ENCODE measurements around the gene DCC. TPM values are rescaled to one million over a fixed set of nuclear protein-coding genes. Genes with fewer than 3 reads are reported as not detected.

The DCC gene
- total RNA-seq, 3 donors from 2014 or later (not counting 1 experiment from before 2014, with no cell fraction given): not detected

GRCh38 chr18:52489396-52490306, 149.7 kb downstream of the DCC start:
- intact Hi-C loops (cut with micrococcal nuclease): no loop called here
- peaks cover 8 to 11% of the 10 kb centered on the region in 2 donors for H3K9me3 Mint-ChIP-seq
- WGBS (ENCODE audit: insufficient coverage): 65% methylated on average over 3 of the region's 4 CpGs
- Histone ChIP-seq H3K4me3 (ENCODE audit: low read length) (no peak overlapping the region), H3K27ac (ENCODE audit: low read length) (no peak overlapping the region), H3K9me3 (ENCODE audit: control insufficient read depth, insufficient read depth, low read length) (no peaks in the 10 kb centered on the region), H3K36me3 (ENCODE audit: control insufficient read depth, insufficient read depth, low read length) (no peaks in the 10 kb centered on the region), H3K4me1 (ENCODE audit: control insufficient read depth, insufficient read depth, low read length) (no peaks in the 10 kb centered on the region), H3K27me3 (ENCODE audit: control insufficient read depth, insufficient read depth, low read length) (no peaks in the 10 kb centered on the region)
- TF ChIP-seq CTCF (IDR thresholded peaks at IDR 0.05): no peak
- no peak for DNase-seq
- no peaks in the 10 kb centered on the region for H3K36me3 Mint-ChIP-seq
- no peak for ATAC-seq
- no peak overlapping the region for H3K27ac Mint-ChIP-seq
- H3K27me3 Mint-ChIP-seq (ENCODE audit: low read depth in 2 of 2): no peaks in the 10 kb centered on the region
- H3K4me3 Mint-ChIP-seq: no peak overlapping the region
- H3K4me1 Mint-ChIP-seq: no peaks in the 10 kb centered on the region

GRCh38 chr18:52496426-52496825, 156.4 kb downstream of the DCC start:
- no peaks in the 10 kb centered on the region for H3K27me3 ChIP-seq (ENCODE audit: control insufficient read depth, insufficient read depth, low read length)
- no peaks in the 10 kb centered on the region for H3K4me1 ChIP-seq (ENCODE audit: control insufficient read depth, insufficient read depth, low read length)
- H3K27ac Mint-ChIP-seq: no peak overlapping the region
- H3K27ac ChIP-seq (ENCODE audit: low read length): no peak overlapping the region
- H3K36me3 ChIP-seq (ENCODE audit: control insufficient read depth, insufficient read depth, low read length): no peaks in the 10 kb centered on the region
- intact Hi-C loops (cut with micrococcal nuclease): no loop called here
- ATAC-seq: no peak
- TF ChIP-seq CTCF (IDR thresholded peaks at IDR 0.05): no peak
- H3K27me3 Mint-ChIP-seq (ENCODE audit: low read depth in 2 of 2): no peaks in the 10 kb centered on the region
- H3K4me3 ChIP-seq (ENCODE audit: low read length): no peak overlapping the region
- no peaks in the 10 kb centered on the region for H3K9me3 ChIP-seq (ENCODE audit: control insufficient read depth, insufficient read depth, low read length)
- no peak overlapping the region for H3K4me3 Mint-ChIP-seq
- no peaks in the 10 kb centered on the region for H3K4me1 Mint-ChIP-seq
- DNase-seq: no peak
- H3K9me3 Mint-ChIP-seq: peaks cover 4 to 14% of the 10 kb centered on the region in 2 donors
- no peaks in the 10 kb centered on the region for H3K36me3 Mint-ChIP-seq

- no peak overlapping the region for H3K4me3 Mint-ChIP-seq
- Histone ChIP-seq H3K4me3 (ENCODE audit: low read length) (no peak overlapping the region), H3K4me1 (ENCODE audit: control insufficient read depth, insufficient read depth, low read length) (no peaks in the 10 kb centered on the region), H3K9me3 (ENCODE audit: control insufficient read depth, insufficient read depth, low read length) (no peaks in the 10 kb centered on the region), H3K27me3 (ENCODE audit: control insufficient read depth, insufficient read depth, low read length) (no peaks in the 10 kb centered on the region), H3K36me3 (ENCODE audit: control insufficient read depth, insufficient read depth, low read length) (no peaks in the 10 kb centered on the region), H3K27ac (ENCODE audit: low read length) (no peak overlapping the region)
- no peaks in the 10 kb centered on the region for H3K4me1 Mint-ChIP-seq
- H3K27ac Mint-ChIP-seq: no peak overlapping the region
- intact Hi-C loops (cut with micrococcal nuclease): no loop called here
- no peaks in the 10 kb centered on the region for H3K36me3 Mint-ChIP-seq
- DNase-seq (no peak), ATAC-seq (no peak)
- no peaks in the 10 kb centered on the region for H3K27me3 Mint-ChIP-seq (ENCODE audit: low read depth in 2 of 2)
- TF ChIP-seq CTCF (IDR thresholded peaks at IDR 0.05): no peak
- peaks cover 4 to 11% of the 10 kb centered on the region in 2 donors for H3K9me3 Mint-ChIP-seq
- WGBS (ENCODE audit: insufficient coverage): 74% methylated on average over 6 of the region's 6 CpGs
Observed at GRCh38 chr18:52499016-52499415, 159.0 kb downstream of the DCC start.
